ENCODE results near the gene NDUFAF7.

NDUFAF7 gene

GRCh38 chr2:37295469-37296073 lies 64.1 kb downstream of the NDUFAF7 start:
- H3K27me3 ChIP-seq (ENCODE audit: insufficient read depth, low read depth, severe bottlenecking), result no peaks in the 10 kb centered on the region
- H3K27ac ChIP-seq, result no peak overlapping the region
- H3K36me3 ChIP-seq, result peaks cover 54% of the 10 kb centered on the region
- DNase-seq, result no peak
- no peaks in the 10 kb centered on the region for H3K9me3 ChIP-seq (ENCODE audit: severe bottlenecking)
- no peak overlapping the region for H3K4me3 ChIP-seq (ENCODE audit: low read depth, low read length)
- TF ChIP-seq, protein P1, sequence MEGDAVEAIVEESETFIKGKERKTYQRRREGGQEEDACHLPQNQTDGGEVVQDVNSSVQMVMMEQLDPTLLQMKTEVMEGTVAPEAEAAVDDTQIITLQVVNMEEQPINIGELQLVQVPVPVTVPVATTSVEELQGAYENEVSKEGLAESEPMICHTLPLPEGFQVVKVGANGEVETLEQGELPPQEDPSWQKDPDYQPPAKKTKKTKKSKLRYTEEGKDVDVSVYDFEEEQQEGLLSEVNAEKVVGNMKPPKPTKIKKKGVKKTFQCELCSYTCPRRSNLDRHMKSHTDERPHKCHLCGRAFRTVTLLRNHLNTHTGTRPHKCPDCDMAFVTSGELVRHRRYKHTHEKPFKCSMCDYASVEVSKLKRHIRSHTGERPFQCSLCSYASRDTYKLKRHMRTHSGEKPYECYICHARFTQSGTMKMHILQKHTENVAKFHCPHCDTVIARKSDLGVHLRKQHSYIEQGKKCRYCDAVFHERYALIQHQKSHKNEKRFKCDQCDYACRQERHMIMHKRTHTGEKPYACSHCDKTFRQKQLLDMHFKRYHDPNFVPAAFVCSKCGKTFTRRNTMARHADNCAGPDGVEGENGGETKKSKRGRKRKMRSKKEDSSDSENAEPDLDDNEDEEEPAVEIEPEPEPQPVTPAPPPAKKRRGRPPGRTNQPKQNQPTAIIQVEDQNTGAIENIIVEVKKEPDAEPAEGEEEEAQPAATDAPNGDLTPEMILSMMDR (IDR thresholded peaks at IDR 0.05; ENCODE audit: low read depth, low read length), result no peak

DNA sequence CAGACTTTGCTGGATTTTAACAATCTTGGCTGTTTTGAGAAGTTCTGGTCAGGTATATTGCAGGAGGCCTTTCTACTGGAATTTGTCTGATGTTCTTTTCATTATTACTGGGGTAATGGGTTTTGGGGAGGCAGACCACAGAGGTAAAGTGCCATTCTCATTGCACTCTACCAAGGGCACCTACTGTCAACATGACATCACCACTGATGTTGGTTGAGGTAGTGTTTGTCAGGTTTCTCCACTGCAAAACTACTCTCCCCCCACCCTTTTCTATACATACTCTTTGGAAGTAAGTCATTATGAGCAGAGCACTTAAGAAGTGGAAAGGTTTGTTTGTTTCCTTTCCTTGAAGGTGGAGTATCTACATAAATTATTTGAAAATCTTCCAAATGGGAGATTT lies 66.2 kb downstream of the NDUFAF7 start:
- DNase-seq, result no peak
- Histone ChIP-seq H3K27ac (no peak overlapping the region), H3K4me3 (ENCODE audit: low read depth, low read length) (no peak overlapping the region), H3K9me3 (ENCODE audit: severe bottlenecking) (no peaks in the 10 kb centered on the region), H3K36me3 (peaks cover 36% of the 10 kb centered on the region), H3K27me3 (ENCODE audit: insufficient read depth, low read depth, severe bottlenecking) (no peaks in the 10 kb centered on the region)
- TF ChIP-seq, protein P1 (IDR thresholded peaks at IDR 0.05; ENCODE audit: low read depth, low read length), result no peak

All from WERI-Rb-1 (cell line).